ENCODE data around the gene WDR59. TPM values are rescaled to one million over a fixed set of nuclear protein-coding genes. Genes with fewer than 3 reads are reported as not detected.

Gene WDR59
- total RNA-seq, 1 experiment from 2014 or later = 95.4 TPM

- no peak overlapping the region for H3K4me3 Mint-ChIP-seq (ENCODE audit: low read depth, unreplicated experiment)
- no peak for DNase-seq
- no peaks in the 10 kb centered on the region for H3K27me3 Mint-ChIP-seq (ENCODE audit: unreplicated experiment)
- TF ChIP-seq, protein P1, sequence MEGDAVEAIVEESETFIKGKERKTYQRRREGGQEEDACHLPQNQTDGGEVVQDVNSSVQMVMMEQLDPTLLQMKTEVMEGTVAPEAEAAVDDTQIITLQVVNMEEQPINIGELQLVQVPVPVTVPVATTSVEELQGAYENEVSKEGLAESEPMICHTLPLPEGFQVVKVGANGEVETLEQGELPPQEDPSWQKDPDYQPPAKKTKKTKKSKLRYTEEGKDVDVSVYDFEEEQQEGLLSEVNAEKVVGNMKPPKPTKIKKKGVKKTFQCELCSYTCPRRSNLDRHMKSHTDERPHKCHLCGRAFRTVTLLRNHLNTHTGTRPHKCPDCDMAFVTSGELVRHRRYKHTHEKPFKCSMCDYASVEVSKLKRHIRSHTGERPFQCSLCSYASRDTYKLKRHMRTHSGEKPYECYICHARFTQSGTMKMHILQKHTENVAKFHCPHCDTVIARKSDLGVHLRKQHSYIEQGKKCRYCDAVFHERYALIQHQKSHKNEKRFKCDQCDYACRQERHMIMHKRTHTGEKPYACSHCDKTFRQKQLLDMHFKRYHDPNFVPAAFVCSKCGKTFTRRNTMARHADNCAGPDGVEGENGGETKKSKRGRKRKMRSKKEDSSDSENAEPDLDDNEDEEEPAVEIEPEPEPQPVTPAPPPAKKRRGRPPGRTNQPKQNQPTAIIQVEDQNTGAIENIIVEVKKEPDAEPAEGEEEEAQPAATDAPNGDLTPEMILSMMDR (IDR thresholded peaks at IDR 0.05; ENCODE audit: unreplicated experiment) = no peak
- intact Hi-C loops (cut with micrococcal nuclease; ENCODE audit: unreplicated experiment) = no loop called here
- no TSS peak for BruUV-seq (replicated peaks)
- H3K36me3 Mint-ChIP-seq (ENCODE audit: insufficient read depth, unreplicated experiment) = no peaks in the 10 kb centered on the region
- CTCF ChIA-PET = no interaction called here
- peaks cover 11% of the 10 kb centered on the region for H3K4me1 Mint-ChIP-seq (ENCODE audit: low read depth, unreplicated experiment)
- no peak overlapping the region for H3K27ac Mint-ChIP-seq (ENCODE audit: unreplicated experiment)
- peaks cover 8% of the 10 kb centered on the region for H3K9me3 Mint-ChIP-seq (ENCODE audit: low read depth, unreplicated experiment)
These were observed 37.6 kb upstream of the WDR59 start for GRCh38 chr16:75022567-75022966.

DNA sequence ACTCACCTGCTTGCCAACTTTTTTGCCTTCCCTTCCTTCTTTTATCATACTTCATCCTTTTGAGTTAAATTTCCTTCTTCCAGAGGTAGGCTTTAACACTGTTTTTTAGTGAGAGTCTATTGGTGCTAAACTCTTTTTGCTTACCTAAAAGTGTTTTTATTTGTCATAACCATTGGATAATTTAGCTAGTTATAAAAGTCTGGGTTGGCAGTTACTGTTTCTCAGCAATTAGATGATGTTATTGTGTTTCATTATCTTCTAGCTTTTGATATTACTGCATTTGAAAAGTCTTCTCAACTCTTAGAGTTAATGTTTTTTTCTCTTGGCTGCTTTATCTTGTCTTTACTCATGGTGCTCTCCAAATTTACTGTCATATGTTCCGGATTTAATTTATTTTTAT is 36.5 kb upstream of the WDR59 start:
- Mint-ChIP-seq H3K4me1 (ENCODE audit: low read depth, unreplicated experiment) (peaks cover 16% of the 10 kb centered on the region), H3K36me3 (ENCODE audit: insufficient read depth, unreplicated experiment) (no peaks in the 10 kb centered on the region), H3K4me3 (ENCODE audit: low read depth, unreplicated experiment) (no peak overlapping the region), H3K27ac (ENCODE audit: unreplicated experiment) (no peak overlapping the region), H3K27me3 (ENCODE audit: unreplicated experiment) (no peaks in the 10 kb centered on the region), H3K9me3 (ENCODE audit: low read depth, unreplicated experiment) (peaks cover 8% of the 10 kb centered on the region)
- DNase-seq = no peak
- CTCF ChIA-PET = no interaction called here
- no TSS peak for BruUV-seq (replicated peaks)
- intact Hi-C loops (cut with micrococcal nuclease; ENCODE audit: unreplicated experiment) = no loop called here
- TF ChIP-seq, protein P1 (IDR thresholded peaks at IDR 0.05; ENCODE audit: unreplicated experiment) = no peak

GRCh38 chr16:75019586-75019985 is 34.7 kb upstream of the WDR59 start:
- H3K27me3 Mint-ChIP-seq (ENCODE audit: unreplicated experiment) = no peaks in the 10 kb centered on the region
- CTCF ChIA-PET = interaction anchor here (0.8 to 1.5 kb wide), 2 partner anchors 12 to 21 kb away, joined by 3 read pairs; no protein-coding TSS in a partner anchor
- peaks cover 16% of the 10 kb centered on the region for H3K4me1 Mint-ChIP-seq (ENCODE audit: low read depth, unreplicated experiment)
- H3K36me3 Mint-ChIP-seq (ENCODE audit: insufficient read depth, unreplicated experiment) = no peaks in the 10 kb centered on the region
- no peak overlapping the region for H3K4me3 Mint-ChIP-seq (ENCODE audit: low read depth, unreplicated experiment)
- H3K27ac Mint-ChIP-seq (ENCODE audit: unreplicated experiment) = no peak overlapping the region
- TF ChIP-seq, protein P1 (IDR thresholded peaks at IDR 0.05; ENCODE audit: unreplicated experiment) = no peak
- intact Hi-C loops (cut with micrococcal nuclease; ENCODE audit: unreplicated experiment) = no loop called here
- BruUV-seq (replicated peaks) = no TSS peak
- DNase-seq = no peak
- H3K9me3 Mint-ChIP-seq (ENCODE audit: low read depth, unreplicated experiment) = peaks cover 8% of the 10 kb centered on the region

DNA sequence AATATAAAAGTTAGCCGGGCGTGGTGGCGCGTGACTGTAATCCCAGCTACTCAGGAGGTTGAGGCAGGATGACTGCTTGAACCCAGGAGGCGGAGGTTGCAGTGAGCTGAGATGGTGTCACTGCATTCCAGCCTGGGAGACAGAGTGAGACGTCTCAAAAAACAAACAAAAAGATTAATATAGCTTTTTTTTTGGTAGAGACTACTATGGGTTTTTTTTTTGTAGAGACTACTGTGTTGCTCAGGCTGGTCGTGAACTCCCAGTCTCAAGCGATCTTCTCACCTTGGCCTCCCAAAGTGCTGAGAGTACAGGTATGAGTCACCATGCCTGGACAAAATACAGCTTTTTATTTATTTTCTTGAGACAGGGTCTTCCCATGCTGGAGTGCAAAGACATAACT is 34.1 kb upstream of the WDR59 start:
- CTCF ChIA-PET = interaction anchor here (1.3 to 1.5 kb wide), 2 partner anchors 11 to 13 kb away, joined by 3 read pairs; no protein-coding TSS in a partner anchor
- no TSS peak for BruUV-seq (replicated peaks)
- no peak for DNase-seq
- peaks cover 16% of the 10 kb centered on the region for H3K4me1 Mint-ChIP-seq (ENCODE audit: low read depth, unreplicated experiment)
- H3K36me3 Mint-ChIP-seq (ENCODE audit: insufficient read depth, unreplicated experiment) = no peaks in the 10 kb centered on the region
- no peaks in the 10 kb centered on the region for H3K27me3 Mint-ChIP-seq (ENCODE audit: unreplicated experiment)
- peaks cover 8% of the 10 kb centered on the region for H3K9me3 Mint-ChIP-seq (ENCODE audit: low read depth, unreplicated experiment)
- intact Hi-C loops (cut with micrococcal nuclease; ENCODE audit: unreplicated experiment) = no loop called here
- H3K27ac Mint-ChIP-seq (ENCODE audit: unreplicated experiment) = no peak overlapping the region
- H3K4me3 Mint-ChIP-seq (ENCODE audit: low read depth, unreplicated experiment) = no peak overlapping the region
- TF ChIP-seq, protein P1 (IDR thresholded peaks at IDR 0.05; ENCODE audit: unreplicated experiment) = no peak

Data from Calu3 (cell line).